GM10266 (cell line): ENCODE results near the gene INSR.
"Not testable (repeated sequence)": the region's sequence is repeated elsewhere in the genome, so short reads cannot be mapped to it uniquely, and the experiment has no call there.

ENCODE experiments used
- DNase-seq: peaks from one replicate; pipeline ENCODE4 v3.0.0; 2012; ENCODE audit errors: extremely low spot score
- TF ChIP-seq, protein P1 (sequence below): IDR thresholded peaks from 2 replicates; pipeline ENCODE4 v1.5.1; 2012; ENCODE audit warnings: mild to moderate bottlenecking, low read depth; ENCODE audit not compliant: control insufficient read depth, insufficient read depth; ENCODE audit errors: missing control alignments

INSR gene

DNA sequence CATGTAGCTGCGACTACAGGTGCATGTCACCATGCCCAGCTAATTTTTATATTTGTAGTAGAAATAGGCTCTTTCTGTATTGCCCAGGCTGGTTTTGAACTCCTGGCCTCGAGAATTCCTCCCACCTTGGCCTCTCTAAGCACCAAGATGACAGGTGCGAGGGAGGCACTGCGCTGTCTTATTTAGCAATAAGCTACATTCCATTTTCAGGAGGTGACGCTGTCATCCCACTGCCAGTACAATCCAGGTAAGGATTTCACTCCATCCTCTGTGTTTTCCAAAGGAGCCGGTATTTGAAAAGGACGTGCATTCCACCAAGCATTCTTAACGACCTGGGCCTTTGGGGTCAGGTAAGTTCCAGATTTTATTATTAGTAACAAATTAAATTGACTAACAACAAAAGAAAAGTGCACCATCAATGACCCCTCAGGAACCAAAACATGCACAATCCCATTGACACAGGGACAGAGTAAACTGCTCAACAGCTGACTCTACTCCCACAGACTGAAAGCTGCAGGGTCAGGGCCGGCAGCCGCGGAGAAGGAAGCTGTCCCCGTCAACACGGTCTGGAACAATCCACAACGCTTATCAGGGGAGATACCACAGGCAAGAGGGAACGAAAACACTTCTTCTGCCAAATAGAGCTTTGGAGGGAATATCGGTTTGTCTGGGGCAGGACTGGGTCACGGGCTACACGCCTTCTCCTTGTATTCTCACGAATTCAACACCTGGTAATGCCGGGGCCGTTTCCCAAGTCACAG is 82.8 kb downstream of the INSR start:
- DNase-seq = no peak
- TF ChIP-seq, protein P1, sequence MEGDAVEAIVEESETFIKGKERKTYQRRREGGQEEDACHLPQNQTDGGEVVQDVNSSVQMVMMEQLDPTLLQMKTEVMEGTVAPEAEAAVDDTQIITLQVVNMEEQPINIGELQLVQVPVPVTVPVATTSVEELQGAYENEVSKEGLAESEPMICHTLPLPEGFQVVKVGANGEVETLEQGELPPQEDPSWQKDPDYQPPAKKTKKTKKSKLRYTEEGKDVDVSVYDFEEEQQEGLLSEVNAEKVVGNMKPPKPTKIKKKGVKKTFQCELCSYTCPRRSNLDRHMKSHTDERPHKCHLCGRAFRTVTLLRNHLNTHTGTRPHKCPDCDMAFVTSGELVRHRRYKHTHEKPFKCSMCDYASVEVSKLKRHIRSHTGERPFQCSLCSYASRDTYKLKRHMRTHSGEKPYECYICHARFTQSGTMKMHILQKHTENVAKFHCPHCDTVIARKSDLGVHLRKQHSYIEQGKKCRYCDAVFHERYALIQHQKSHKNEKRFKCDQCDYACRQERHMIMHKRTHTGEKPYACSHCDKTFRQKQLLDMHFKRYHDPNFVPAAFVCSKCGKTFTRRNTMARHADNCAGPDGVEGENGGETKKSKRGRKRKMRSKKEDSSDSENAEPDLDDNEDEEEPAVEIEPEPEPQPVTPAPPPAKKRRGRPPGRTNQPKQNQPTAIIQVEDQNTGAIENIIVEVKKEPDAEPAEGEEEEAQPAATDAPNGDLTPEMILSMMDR = no peak

DNA sequence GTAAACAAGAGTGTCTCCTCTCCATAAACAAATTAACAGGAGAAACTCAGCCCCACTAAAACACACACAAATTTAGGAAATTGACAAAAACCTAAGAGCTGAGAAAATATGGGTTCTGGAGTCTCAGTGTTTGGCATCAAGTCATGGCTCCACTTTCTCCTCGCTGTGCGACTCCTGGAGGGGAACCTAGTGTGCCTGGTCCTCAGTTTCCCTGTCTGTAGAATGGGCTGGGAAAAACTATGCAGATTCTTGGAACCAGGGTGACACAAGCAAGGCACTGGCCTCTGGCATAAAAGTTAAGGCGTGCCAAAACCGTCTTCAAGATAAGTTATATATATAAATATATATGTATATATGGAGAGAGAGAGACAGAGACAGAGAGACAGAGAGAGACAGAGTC is 83.9 kb downstream of the INSR start:
- no peak for DNase-seq
- TF ChIP-seq, protein P1 = no peak

DNA sequence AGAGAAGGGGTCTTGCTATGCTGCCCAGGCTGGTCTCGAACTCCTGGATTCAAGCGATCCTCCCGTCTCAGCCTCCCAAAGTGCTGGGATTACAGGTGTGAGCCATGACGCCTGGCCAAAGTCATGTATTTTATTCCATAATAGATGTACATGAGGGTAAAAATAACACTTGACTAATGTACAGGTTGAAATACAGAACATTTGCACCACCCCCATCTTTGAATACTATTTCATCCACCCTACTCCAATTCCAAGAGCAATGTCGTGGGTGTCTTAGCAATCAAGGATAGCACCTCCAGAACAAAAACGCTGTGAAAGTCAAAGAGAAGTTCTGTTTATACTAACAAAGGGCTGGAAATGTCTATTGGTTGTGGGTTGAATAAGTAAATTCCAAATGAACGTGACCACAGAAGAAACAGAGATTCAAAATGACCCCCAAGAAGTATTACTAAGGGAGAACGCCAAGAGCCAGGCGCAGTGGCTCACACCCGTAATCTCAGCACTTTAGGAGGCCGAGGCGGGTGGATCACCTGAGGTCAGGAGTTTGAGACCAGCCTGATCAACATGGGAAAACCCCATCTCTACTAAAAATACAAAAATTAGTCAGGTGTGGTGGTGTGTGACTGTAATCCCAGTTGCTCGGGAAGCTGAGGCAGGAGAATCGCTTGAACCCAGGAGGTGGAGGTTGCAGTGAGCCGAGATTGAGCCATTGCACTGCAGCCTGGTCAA is 84.5 kb downstream of the INSR start:
- DNase-seq = not testable (repeated sequence)

DNA sequence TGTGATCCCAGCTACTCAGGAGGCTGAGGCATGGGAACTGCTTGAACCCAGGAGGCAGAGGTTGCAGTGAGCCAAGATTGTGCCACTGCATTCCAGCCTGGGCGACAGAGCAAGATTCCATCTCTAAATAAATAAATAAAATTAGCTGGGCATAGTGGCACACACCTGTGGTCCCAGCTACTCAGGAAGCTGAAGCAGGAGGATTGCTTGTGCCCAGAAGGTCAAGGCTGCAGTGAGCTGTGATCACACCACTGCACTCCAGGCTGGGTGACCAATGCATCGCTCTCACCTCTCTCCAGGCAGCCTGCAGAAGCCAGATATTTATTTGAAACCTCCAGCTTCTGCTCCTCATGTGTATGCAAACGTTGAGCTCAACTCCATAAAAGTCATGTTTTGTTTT is 85.2 kb downstream of the INSR start:
- DNase-seq = not testable (repeated sequence)

DNA sequence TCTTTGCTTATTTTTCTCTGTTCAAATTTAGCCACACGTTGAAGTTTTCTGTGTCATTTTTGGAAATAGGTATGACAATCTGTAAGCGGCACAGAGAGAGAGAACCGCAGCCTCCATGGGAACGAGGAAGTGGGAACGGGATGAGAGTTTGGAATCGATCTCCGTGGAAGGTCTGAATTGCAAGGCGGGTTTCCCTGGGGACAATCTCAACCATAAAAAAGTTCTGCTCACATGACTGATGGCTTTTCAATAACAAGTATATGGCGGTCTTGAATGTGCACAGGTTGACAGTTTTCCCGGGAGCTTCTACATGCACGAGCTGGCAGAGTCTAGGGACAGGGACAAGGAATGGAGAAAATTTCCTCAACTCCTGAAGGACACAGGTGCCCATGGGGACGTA is 90.9 kb downstream of the INSR start:
- no peak for DNase-seq
- TF ChIP-seq, protein P1 = no peak

DNA sequence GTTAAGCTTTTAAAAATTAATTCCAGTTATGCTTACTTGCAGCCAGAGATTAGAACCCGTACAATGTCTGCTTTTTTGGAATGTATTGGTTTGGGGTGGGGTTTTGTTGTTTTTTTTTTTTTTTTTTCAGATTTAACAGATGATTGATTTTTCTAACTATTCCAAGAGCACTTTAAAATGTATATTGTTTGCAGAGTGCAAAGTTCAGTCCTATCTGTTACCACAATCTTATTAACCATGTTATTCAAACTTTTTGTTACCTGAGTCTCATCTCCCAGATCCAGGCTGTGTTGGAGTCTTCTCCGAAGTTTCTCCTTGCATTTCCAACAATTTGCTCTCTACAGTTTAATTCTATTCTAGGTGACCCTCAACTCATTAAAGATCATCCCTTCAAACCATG is 91.3 kb downstream of the INSR start:
- TF ChIP-seq, protein P1 = no peak
- DNase-seq = no peak

DNA sequence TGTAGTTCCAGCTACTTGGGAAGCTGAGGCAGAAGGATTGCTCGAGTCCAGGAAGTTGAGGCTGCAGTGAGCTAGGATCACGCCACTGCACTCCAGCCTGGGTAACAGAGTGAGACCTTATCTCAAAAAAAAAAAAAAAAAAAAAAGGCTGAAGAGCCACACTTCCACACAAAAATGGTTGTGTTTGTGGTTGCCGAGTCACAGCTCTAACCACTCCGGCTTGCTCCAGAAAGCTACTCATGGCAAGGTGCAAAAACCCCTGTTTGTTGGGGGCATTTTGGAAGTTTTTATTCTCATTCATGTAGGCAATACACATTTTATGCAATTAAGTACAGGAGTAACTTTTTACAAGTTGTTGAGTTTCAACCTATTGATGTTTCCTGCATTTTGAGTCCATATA is 93.5 kb downstream of the INSR start:
- no peak for DNase-seq

More for the DNA sequence above, 93.5 kb downstream of the INSR start:
- TF ChIP-seq, protein P1 = no peak
